GM21737 (cell line): ENCODE measurements around the gene POT1.

Experiments used
- ATAC-seq: cut with Tn5 transposase; IDR thresholded peaks from one replicate; pipeline ENCODE4 v1.9.1; 2021; ENCODE audit warnings: mild to moderate bottlenecking, moderate library complexity; ENCODE audit not compliant: unreplicated experiment

Gene POT1

DNA sequence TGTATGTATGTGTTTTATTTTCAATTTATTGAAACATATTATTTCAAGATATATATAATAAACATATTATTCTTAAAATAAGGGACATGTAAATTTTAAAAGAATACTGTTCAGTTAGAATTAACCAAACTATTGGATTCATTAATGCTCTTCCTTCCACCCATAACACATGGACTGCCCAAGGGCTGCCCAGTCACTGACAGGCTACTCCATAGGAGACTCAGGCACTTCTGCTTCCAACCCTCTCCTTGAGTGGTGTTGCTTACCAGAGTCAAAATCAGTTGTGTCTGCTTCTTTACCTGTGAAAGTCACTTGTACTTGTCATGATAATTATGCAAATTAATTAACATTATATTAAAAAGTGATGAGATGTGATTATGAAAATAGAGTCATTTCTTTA lies 154.2 kb downstream of the POT1 start:
- ATAC-seq = no peak

DNA sequence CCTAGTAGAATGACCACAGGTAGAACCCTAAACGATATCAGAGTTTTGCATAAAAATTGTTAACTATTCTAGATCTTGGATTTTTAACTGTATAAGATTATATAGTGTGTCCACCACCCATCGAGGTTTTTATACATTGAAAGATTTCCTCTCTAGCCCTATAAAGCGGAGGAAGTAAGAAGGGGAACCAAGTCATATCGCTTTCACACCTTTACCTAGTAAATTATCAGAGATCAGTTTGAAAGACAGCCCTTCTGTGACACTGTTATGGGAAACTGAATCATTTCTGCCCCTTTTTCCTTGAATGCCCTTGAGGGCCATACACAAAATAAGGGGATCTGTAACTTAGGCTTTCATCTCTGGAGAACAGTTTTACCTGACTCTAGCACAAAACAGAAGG lies 155.7 kb downstream of the POT1 start:
- ATAC-seq = no peak

DNA sequence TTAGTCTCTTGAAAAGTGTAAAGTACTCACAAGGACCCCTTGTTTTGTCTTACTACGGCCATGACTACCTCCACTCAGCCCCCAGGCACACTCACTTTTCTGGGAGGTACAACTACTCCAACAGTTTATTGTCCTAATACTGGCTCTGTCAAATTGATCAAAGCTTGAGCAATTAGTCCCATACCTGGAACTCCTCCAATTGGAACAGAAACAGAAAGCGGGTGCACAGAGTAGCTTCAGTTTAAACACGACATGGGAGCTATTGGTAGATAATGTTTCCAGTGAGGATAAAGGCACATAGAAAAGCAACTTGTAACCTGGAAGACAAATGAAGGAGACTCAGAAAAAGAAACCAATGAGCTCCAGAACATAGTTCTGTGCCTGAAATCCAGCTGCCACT lies 156.3 kb downstream of the POT1 start:
- no peak for ATAC-seq
